Measurements from ENCODE around the gene EYS.
"Not testable (repeated sequence)": the region's sequence is repeated elsewhere in the genome, so short reads cannot be mapped to it uniquely, and the experiment has no call there.

The EYS gene

GRCh38 chr6:64034910-64035655 is 1671.9 kb downstream of the EYS start:
- Histone ChIP-seq H3K4me3 (ENCODE audit: insufficient read length, low read depth) (no peak overlapping the region), H3K9ac (ENCODE audit: insufficient read length, low read depth) (no peak overlapping the region), H3K9me3 (ENCODE audit: insufficient read depth, low read length) (no peaks in the 10 kb centered on the region; the same call in 1 of the 2 replicates), H3K27me3 (ENCODE audit: insufficient read depth, insufficient read length) (no peaks in the 10 kb centered on the region), H3K4me1 (ENCODE audit: insufficient read depth, insufficient read length) (no peaks in the 10 kb centered on the region), H3K36me3 (ENCODE audit: insufficient read depth, insufficient read length, low read length) (no peaks in the 10 kb centered on the region)
- TF ChIP-seq YY1 (IDR thresholded peaks at IDR 0.05; ENCODE audit: insufficient read depth, insufficient read length) (no peak), SUZ12 (IDR thresholded peaks at IDR 0.05; ENCODE audit: extremely low read depth, insufficient read depth, insufficient read length) (no peak), ZNF274 (IDR thresholded peaks at IDR 0.05; ENCODE audit: low read depth, low read length) (no peak)
- DNase-seq (ENCODE audit: low read depth, low spot score), result no peak

- no peaks in the 10 kb centered on the region; the same call in 1 of the 2 replicates for H3K9me3 ChIP-seq (ENCODE audit: insufficient read depth, low read length)
- TF ChIP-seq SUZ12 (IDR thresholded peaks at IDR 0.05; ENCODE audit: extremely low read depth, insufficient read depth, insufficient read length) (no peak), ZNF274 (IDR thresholded peaks at IDR 0.05; ENCODE audit: low read depth, low read length) (no peak)
- no peak for DNase-seq (ENCODE audit: low read depth, low spot score)
These were observed 1672.7 kb downstream of the EYS start for GRCh38 chr6:64034291-64034690.

GRCh38 chr6:64030950-64031618 is 1675.9 kb downstream of the EYS start:
- not testable (repeated sequence) for H3K27me3 ChIP-seq (ENCODE audit: insufficient read depth, insufficient read length); DNase-seq (ENCODE audit: low read depth, low spot score); H3K9me3 ChIP-seq (ENCODE audit: insufficient read depth, low read length); H3K4me3 ChIP-seq (ENCODE audit: insufficient read length, low read depth); H3K9ac ChIP-seq (ENCODE audit: insufficient read length, low read depth); H3K36me3 ChIP-seq (ENCODE audit: insufficient read depth, insufficient read length, low read length); H3K4me1 ChIP-seq (ENCODE audit: insufficient read depth, insufficient read length)

More at GRCh38 chr6:64034291-64034690, 1672.7 kb downstream of the EYS start:
- H3K4me1 ChIP-seq (ENCODE audit: insufficient read depth, insufficient read length), result no peaks in the 10 kb centered on the region
- no peak overlapping the region for H3K9ac ChIP-seq (ENCODE audit: insufficient read length, low read depth)
- no peaks in the 10 kb centered on the region for H3K27me3 ChIP-seq (ENCODE audit: insufficient read depth, insufficient read length)
- H3K4me3 ChIP-seq (ENCODE audit: insufficient read length, low read depth), result no peak overlapping the region
- H3K36me3 ChIP-seq (ENCODE audit: insufficient read depth, insufficient read length, low read length), result no peaks in the 10 kb centered on the region

GRCh38 chr6:64023693-64024092 is 1683.3 kb downstream of the EYS start:
- H3K4me1 ChIP-seq (ENCODE audit: insufficient read depth, insufficient read length), result no peaks in the 10 kb centered on the region
- no peaks in the 10 kb centered on the region for H3K9me3 ChIP-seq (ENCODE audit: insufficient read depth, low read length)
- TF ChIP-seq YY1 (IDR thresholded peaks at IDR 0.05; ENCODE audit: insufficient read depth, insufficient read length), result no peak
- TF ChIP-seq SUZ12 (IDR thresholded peaks at IDR 0.05; ENCODE audit: extremely low read depth, insufficient read depth, insufficient read length), result no peak
- TF ChIP-seq ZNF274 (IDR thresholded peaks at IDR 0.05; ENCODE audit: low read depth, low read length), result no peak
- DNase-seq (ENCODE audit: low read depth, low spot score), result no peak
- H3K4me3 ChIP-seq (ENCODE audit: insufficient read length, low read depth), result no peak overlapping the region
- H3K9ac ChIP-seq (ENCODE audit: insufficient read length, low read depth), result no peak overlapping the region
- no peaks in the 10 kb centered on the region for H3K36me3 ChIP-seq (ENCODE audit: insufficient read depth, insufficient read length, low read length)
- no peaks in the 10 kb centered on the region for H3K27me3 ChIP-seq (ENCODE audit: insufficient read depth, insufficient read length)

GRCh38 chr6:64014595-64014994 is 1692.4 kb downstream of the EYS start:
- DNase-seq (ENCODE audit: low read depth, low spot score), result no peak
- Histone ChIP-seq H3K4me1 (ENCODE audit: insufficient read depth, insufficient read length) (no peaks in the 10 kb centered on the region), H3K27me3 (ENCODE audit: insufficient read depth, insufficient read length) (no peaks in the 10 kb centered on the region), H3K36me3 (ENCODE audit: insufficient read depth, insufficient read length, low read length) (no peaks in the 10 kb centered on the region), H3K9ac (ENCODE audit: insufficient read length, low read depth) (no peak overlapping the region), H3K4me3 (ENCODE audit: insufficient read length, low read depth) (no peak overlapping the region), H3K9me3 (ENCODE audit: insufficient read depth, low read length) (no peaks in the 10 kb centered on the region)
- no peak for TF ChIP-seq SUZ12 (IDR thresholded peaks at IDR 0.05; ENCODE audit: extremely low read depth, insufficient read depth, insufficient read length)
- no peak for TF ChIP-seq ZNF274 (IDR thresholded peaks at IDR 0.05; ENCODE audit: low read depth, low read length)
- TF ChIP-seq YY1 (IDR thresholded peaks at IDR 0.05; ENCODE audit: insufficient read depth, insufficient read length), result no peak

GRCh38 chr6:64013011-64013410 is 1694.0 kb downstream of the EYS start:
- no peak overlapping the region for H3K9ac ChIP-seq (ENCODE audit: insufficient read length, low read depth)
- H3K36me3 ChIP-seq (ENCODE audit: insufficient read depth, insufficient read length, low read length), result no peaks in the 10 kb centered on the region
- no peak overlapping the region for H3K4me3 ChIP-seq (ENCODE audit: insufficient read length, low read depth)
- no peak for DNase-seq (ENCODE audit: low read depth, low spot score)
- H3K27me3 ChIP-seq (ENCODE audit: insufficient read depth, insufficient read length), result no peaks in the 10 kb centered on the region
- TF ChIP-seq YY1 (IDR thresholded peaks at IDR 0.05; ENCODE audit: insufficient read depth, insufficient read length) (no peak), ZNF274 (IDR thresholded peaks at IDR 0.05; ENCODE audit: low read depth, low read length) (no peak), SUZ12 (IDR thresholded peaks at IDR 0.05; ENCODE audit: extremely low read depth, insufficient read depth, insufficient read length) (no peak)
- H3K9me3 ChIP-seq (ENCODE audit: insufficient read depth, low read length), result no peaks in the 10 kb centered on the region
- no peaks in the 10 kb centered on the region for H3K4me1 ChIP-seq (ENCODE audit: insufficient read depth, insufficient read length)

GRCh38 chr6:64012351-64013001 is 1694.5 kb downstream of the EYS start:
- Histone ChIP-seq H3K27me3 (ENCODE audit: insufficient read depth, insufficient read length) (no peaks in the 10 kb centered on the region), H3K9me3 (ENCODE audit: insufficient read depth, low read length) (no peaks in the 10 kb centered on the region), H3K9ac (ENCODE audit: insufficient read length, low read depth) (no peak overlapping the region), H3K4me3 (ENCODE audit: insufficient read length, low read depth) (no peak overlapping the region), H3K4me1 (ENCODE audit: insufficient read depth, insufficient read length) (no peaks in the 10 kb centered on the region), H3K36me3 (ENCODE audit: insufficient read depth, insufficient read length, low read length) (no peaks in the 10 kb centered on the region)
- DNase-seq (ENCODE audit: low read depth, low spot score), result peak; percentile 28
- no peak for TF ChIP-seq ZNF274 (IDR thresholded peaks at IDR 0.05; ENCODE audit: low read depth, low read length)
- TF ChIP-seq YY1 (IDR thresholded peaks at IDR 0.05; ENCODE audit: insufficient read depth, insufficient read length), result no peak
- TF ChIP-seq SUZ12 (IDR thresholded peaks at IDR 0.05; ENCODE audit: extremely low read depth, insufficient read depth, insufficient read length), result no peak
